Spinal cord (tissue), 10 donors: Measurements from ENCODE around the gene FUT1. TPM values are rescaled to one million over a fixed set of nuclear protein-coding genes. Genes with fewer than 3 reads are reported as not detected.

ENCODE experiments used
- DNase-seq, 6 donors: peaks; one replicate each; pipeline versions ENCODE4 v3.0.0 to v3.0.0-alpha.2; 2013 to 2015; ENCODE audit warnings: low spot score in 6 of 6, low read depth in 4 of 6
- H3K27ac ChIP-seq: one replicate; pipeline ENCODE4 v1.5.1; 2013; ENCODE audit warnings: low read depth, low read length, control low read depth
- H3K27me3 ChIP-seq: one replicate; pipeline ENCODE4 v1.6.1; 2013; ENCODE audit warnings: low read length; ENCODE audit not compliant: control insufficient read depth, insufficient read depth
- H3K36me3 ChIP-seq: one replicate; pipeline ENCODE4 v1.6.1; 2013; ENCODE audit warnings: low read length; ENCODE audit not compliant: control insufficient read depth, insufficient read depth
- H3K4me1 ChIP-seq: one replicate; pipeline ENCODE4 v1.6.1; 2013; ENCODE audit warnings: low read length; ENCODE audit not compliant: control insufficient read depth, insufficient read depth
- H3K4me3 ChIP-seq: one replicate; pipeline ENCODE4 v1.5.1; 2013; ENCODE audit warnings: low read depth, low read length, control low read depth
- H3K9me3 ChIP-seq: one replicate; pipeline ENCODE4 v1.6.1; 2013; ENCODE audit warnings: low read length; ENCODE audit not compliant: control insufficient read depth, insufficient read depth
- WGBS: methylation state at CpG from one replicate; pipeline ENCODE4 v1.1.5; 2013; ENCODE audit warnings: missing lambda C conversion rate; ENCODE audit not compliant: insufficient coverage; 5-methylcytosine and 5-hydroxymethylcytosine counted together
- polyA plus RNA-seq, 2 donors: library from polyadenylated mRNA; unstranded; fragments of 120-200 nt; gene quantifications; one replicate each; pipeline ENCODE4 v1.2.1, GENCODE V29; 2013; ENCODE audit not compliant: insufficient read length in 2 of 2
- total RNA-seq, 2 donors: library from RNA; depleted of rRNA in 1 of 2; stranded (reverse); fragments of 120-200 nt in 1 of 2; fragments of >200 nt in 1 of 2; gene quantifications; one replicate each; pipeline versions ENCODE4 v1.2.3 to v1.2.4, GENCODE V29; 2013 to 2014
- donor health status: healthy.

Gene FUT1
- total and polyA plus RNA-seq, 4 donors = 1.9 to 4.4 (median 3.2) TPM

DNA sequence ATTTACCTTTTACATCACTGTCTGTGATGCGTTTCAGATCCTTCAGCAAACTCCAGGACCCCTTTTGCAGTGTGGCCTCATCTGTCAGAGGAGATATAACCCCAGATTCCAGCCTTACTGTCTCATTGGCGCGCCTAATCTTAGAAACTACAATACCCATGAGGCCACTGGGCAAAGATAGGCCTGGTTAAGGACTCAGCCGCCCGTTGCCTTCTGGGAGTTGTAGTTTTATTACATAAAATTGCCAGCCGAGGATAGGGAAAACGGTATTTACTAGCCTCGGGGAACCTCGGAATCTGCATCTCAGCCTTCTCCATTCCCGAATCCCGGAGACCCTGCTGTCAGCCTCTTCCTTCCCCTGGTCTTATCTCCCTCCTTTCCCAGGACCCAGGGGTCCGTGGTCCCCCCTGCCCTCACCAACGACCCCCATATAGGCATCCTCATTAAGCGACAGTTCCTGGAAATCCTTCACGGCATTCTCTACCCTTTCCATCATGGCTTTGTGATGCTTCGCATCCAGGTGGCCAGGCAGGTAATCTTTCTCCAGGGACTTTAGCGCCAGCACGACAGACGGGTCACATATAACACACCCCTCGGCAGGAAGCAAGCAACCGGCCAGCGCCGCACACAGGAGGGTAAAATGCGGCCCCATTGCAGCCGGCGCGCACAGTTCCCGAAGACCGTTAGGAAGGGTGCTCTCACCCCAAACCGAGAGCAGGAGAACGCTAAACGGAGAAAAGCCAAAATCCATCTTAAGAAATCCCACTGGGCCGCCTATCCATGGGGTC lies 7.0 kb downstream of the FUT1 start:
- H3K36me3 ChIP-seq = peaks cover 3% of the 10 kb centered on the region
- peaks cover 26% of the 10 kb centered on the region for H3K4me1 ChIP-seq
- no peak overlapping the region for H3K4me3 ChIP-seq
- WGBS = 17% methylated on average over 28 of the region's 33 CpGs
- no peak overlapping the region for H3K27ac ChIP-seq
- H3K9me3 ChIP-seq = no peaks in the 10 kb centered on the region
- peak in 3 of 6 donors; percentile 43 to 93 (median 84) for DNase-seq
- peaks cover 21% of the 10 kb centered on the region for H3K27me3 ChIP-seq

DNA sequence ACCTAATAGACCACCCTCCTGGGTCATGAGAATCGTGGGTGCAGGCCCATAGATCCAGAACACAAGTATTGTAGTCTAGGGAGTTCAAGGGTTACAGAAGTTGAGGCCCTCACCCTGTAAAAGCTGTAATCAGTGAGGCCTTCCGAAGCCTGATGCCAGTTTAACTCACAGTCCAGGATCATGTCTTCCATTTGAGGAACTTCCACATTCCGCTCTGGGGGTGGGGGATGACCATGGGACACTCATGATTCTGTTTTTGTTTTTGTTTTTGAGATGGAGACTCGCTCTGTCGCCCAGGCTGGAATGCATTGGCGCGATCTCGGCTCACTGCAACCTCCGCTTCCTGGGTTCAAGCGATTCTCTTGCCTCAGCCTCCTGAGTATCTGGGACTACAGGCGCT lies 10.3 kb downstream of the FUT1 start:
- H3K9me3 ChIP-seq = no peaks in the 10 kb centered on the region
- H3K36me3 ChIP-seq = no peaks in the 10 kb centered on the region
- no peak overlapping the region for H3K4me3 ChIP-seq
- H3K27me3 ChIP-seq = peaks cover 23% of the 10 kb centered on the region
- 100% methylated on average over 2 of the region's 11 CpGs for WGBS
- no peak overlapping the region for H3K27ac ChIP-seq
- no peak for DNase-seq
- peaks cover 38% of the 10 kb centered on the region for H3K4me1 ChIP-seq

- no peaks in the 10 kb centered on the region for H3K36me3 ChIP-seq
- DNase-seq = no peak
- no peak overlapping the region for H3K4me3 ChIP-seq
- H3K4me1 ChIP-seq = peaks cover 35% of the 10 kb centered on the region
- peak overlapping the region; percentile 19 for H3K27ac ChIP-seq
- no peaks in the 10 kb centered on the region for H3K9me3 ChIP-seq
- WGBS = 48% methylated on average over 23 of the region's 35 CpGs
- H3K27me3 ChIP-seq = peaks cover 18% of the 10 kb centered on the region
Measured at GRCh38 chr19:48741129-48741999, 11.1 kb downstream of the FUT1 start.

GRCh38 chr19:48740164-48740972 lies 12.1 kb downstream of the FUT1 start, which contains the start of gene RASIP1:
Gene RASIP1, minus strand, starts transcription at chr19:48740610. Its CDS starts 328 bp downstream, at chr19:48740282.
- H3K4me3 ChIP-seq = peak within 1 kb of the TSS; percentile 27
- DNase-seq = no peak
- WGBS = 57% methylated on average over 18 of the region's 27 CpGs
- H3K27ac ChIP-seq = peak within 1 kb of the TSS; percentile 19
- H3K27me3 ChIP-seq = peaks cover 8% of the 10 kb centered on the region
- H3K36me3 ChIP-seq = peaks cover under 1% of the 10 kb centered on the region
- peaks cover 31% of the 10 kb centered on the region for H3K4me1 ChIP-seq
- H3K9me3 ChIP-seq = no peaks in the 10 kb centered on the region

DNA sequence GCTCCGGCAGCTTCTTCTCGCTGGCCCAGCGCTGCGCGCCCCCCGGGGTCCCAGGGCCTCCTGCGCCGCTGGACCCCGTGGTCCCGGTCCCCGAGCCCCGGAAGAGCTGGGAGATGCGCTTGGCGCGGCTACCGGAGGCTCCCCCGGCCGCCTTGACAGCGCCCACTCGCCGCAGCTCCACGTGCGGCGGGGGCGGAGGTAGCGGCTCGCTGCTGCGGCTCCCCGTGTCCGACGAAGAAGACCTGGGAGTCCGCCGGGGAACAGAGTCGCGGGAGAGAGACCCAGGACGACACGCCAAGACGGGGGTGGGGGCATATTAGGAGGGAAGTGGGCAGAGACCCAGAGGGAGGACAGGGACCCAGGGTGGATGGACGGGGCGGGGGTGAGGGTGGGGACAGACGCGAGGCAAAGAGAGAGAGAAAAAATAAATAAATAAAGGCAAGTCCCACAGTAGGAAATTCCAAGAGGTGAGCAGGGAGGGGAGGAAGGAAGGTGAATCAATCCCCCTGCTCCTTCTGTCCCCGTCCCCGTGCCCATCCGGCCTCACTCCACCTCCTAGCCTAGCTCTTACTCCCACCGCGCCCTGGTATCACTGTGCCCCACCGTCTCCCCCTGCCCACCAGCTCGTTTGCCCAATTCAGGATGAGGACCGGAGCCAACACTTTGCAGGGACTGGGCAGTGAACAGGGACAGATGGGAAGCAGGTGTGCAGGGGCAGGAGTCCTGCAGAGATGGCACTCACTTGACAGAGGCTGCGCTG lies 12.9 kb downstream of the FUT1 start:
- peaks cover 36% of the 10 kb centered on the region for H3K4me1 ChIP-seq
- WGBS = 3% methylated on average over 45 of the region's 51 CpGs
- H3K9me3 ChIP-seq = no peaks in the 10 kb centered on the region
- peak overlapping the region; percentile 27 for H3K4me3 ChIP-seq
- peaks cover 12% of the 10 kb centered on the region for H3K27me3 ChIP-seq
- peaks cover 3% of the 10 kb centered on the region for H3K36me3 ChIP-seq
- peak overlapping the region; percentile 19 for H3K27ac ChIP-seq
- DNase-seq = peak in 2 of 6 donors; percentile 18 to 34

- Histone ChIP-seq H3K4me3 (peak overlapping the region; percentile 36), H3K4me1 (peaks cover 36% of the 10 kb centered on the region), H3K27me3 (peaks cover 12% of the 10 kb centered on the region), H3K36me3 (peaks cover 3% of the 10 kb centered on the region), H3K27ac (no peak overlapping the region), H3K9me3 (no peaks in the 10 kb centered on the region)
- peak in 5 of 6 donors; percentile 55 to 95 (median 78) for DNase-seq
- WGBS = under 1% methylated on average over 94 of the region's 96 CpGs
Measured at GRCh38 chr19:48738557-48739403, 13.7 kb downstream of the FUT1 start.

DNA sequence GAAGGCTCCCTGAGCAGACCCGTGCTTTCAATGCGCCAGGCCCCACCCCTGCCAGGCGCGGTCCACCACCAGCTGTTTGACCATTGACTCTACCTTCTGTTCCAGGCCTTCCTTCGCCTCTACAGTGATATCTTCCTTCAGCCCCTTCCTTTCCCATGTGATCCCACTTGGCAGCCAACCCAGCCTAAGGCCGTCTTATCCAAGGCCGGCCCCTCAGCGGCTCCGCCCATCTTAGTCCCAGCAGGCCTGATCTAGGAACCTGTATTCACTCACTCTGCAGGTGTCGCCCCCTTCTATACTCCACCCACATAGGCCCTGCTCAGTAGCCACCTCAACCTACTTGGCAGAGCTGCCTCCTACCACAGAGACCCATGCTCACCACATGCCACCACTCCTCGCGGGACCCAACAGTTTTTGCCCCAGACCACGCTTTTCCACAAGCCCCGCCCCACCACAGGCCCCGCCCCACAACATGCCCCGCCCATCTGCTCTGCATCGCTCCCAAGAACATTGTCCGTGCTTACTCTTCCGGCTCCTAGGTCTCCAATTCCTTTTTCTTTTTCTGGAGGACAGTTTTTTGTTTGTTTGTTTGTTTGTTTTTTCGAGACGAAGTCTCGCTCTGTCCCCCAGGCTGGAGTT lies 15.0 kb downstream of the FUT1 start:
- no peak overlapping the region for H3K27ac ChIP-seq
- peaks cover 36% of the 10 kb centered on the region for H3K4me1 ChIP-seq
- H3K9me3 ChIP-seq = no peaks in the 10 kb centered on the region
- H3K36me3 ChIP-seq = peaks cover 3% of the 10 kb centered on the region
- 50% methylated on average over 13 of the region's 22 CpGs for WGBS
- no peak for DNase-seq
- H3K27me3 ChIP-seq = peaks cover 12% of the 10 kb centered on the region
- H3K4me3 ChIP-seq = no peak overlapping the region

- Histone ChIP-seq H3K27ac (no peak overlapping the region), H3K9me3 (no peaks in the 10 kb centered on the region), H3K36me3 (peaks cover 3% of the 10 kb centered on the region), H3K4me1 (peaks cover 18% of the 10 kb centered on the region), H3K4me3 (peak overlapping the region; percentile 40), H3K27me3 (peaks cover 9% of the 10 kb centered on the region)
- peak in 1 of 6 donors; percentile 68 for DNase-seq
- WGBS = 17% methylated on average over 38 of the region's 38 CpGs
Measured at GRCh38 chr19:48735031-48735615, 17.3 kb downstream of the FUT1 start.
